ENCODE data around the gene PTTG1.

Gene PTTG1

DNA sequence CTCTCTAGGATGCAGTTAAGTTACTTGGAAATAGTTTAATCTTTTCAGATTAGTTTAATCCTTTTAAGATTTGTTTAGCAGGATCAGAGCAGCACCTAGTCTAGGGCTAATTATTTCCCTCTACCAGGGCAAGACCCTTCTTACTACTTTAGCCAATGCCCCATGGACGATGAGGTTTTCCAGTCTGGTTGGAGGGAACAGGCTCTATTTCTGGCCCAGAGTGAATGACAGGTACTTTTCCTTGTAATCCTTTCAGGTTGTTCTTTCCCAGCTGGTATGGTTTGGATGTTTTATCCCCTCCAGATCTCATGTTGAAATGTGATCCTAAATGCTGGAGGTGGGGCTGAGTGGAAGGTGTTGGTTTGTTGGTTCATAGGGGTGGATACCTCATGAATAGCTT is 27.2 kb downstream of the PTTG1 start:
- in situ Hi-C loops (cut with HindIII; ENCODE audit: low sequenced_read_pairs), result no loop called here
- no peak overlapping the region for H3K4me3 ChIP-seq (ENCODE audit: low read depth, low read length)
- DNase-seq (ENCODE audit: low read depth, low spot score), result no peak
- TF ChIP-seq, protein P1, sequence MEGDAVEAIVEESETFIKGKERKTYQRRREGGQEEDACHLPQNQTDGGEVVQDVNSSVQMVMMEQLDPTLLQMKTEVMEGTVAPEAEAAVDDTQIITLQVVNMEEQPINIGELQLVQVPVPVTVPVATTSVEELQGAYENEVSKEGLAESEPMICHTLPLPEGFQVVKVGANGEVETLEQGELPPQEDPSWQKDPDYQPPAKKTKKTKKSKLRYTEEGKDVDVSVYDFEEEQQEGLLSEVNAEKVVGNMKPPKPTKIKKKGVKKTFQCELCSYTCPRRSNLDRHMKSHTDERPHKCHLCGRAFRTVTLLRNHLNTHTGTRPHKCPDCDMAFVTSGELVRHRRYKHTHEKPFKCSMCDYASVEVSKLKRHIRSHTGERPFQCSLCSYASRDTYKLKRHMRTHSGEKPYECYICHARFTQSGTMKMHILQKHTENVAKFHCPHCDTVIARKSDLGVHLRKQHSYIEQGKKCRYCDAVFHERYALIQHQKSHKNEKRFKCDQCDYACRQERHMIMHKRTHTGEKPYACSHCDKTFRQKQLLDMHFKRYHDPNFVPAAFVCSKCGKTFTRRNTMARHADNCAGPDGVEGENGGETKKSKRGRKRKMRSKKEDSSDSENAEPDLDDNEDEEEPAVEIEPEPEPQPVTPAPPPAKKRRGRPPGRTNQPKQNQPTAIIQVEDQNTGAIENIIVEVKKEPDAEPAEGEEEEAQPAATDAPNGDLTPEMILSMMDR (IDR thresholded peaks at IDR 0.05; ENCODE audit: low read depth, low read length), result no peak

DNA sequence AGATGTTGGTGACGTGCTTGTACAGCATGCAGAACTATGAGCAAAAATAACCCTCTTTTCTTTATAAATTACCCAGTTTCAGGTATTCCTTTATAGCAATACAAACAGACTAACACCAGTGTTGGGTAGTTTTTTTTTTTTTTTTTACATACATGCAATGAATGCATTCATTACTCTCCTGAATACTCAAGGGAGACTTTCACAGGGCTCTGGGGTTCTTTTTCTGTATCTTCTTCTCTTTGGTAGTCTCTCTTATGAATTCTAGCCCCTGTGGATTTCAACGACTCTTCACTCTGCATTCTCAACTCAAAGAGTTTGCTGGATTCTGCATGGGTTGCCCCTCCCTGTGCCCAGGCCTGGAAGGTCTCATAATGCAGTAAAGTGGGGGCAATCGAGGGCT is 27.8 kb downstream of the PTTG1 start:
- no peak for DNase-seq (ENCODE audit: low read depth, low spot score)
- TF ChIP-seq, protein P1 (IDR thresholded peaks at IDR 0.05; ENCODE audit: low read depth, low read length), result no peak
- H3K4me3 ChIP-seq (ENCODE audit: low read depth, low read length), result no peak overlapping the region
- in situ Hi-C loops (cut with HindIII; ENCODE audit: low sequenced_read_pairs), result no loop called here

DNA sequence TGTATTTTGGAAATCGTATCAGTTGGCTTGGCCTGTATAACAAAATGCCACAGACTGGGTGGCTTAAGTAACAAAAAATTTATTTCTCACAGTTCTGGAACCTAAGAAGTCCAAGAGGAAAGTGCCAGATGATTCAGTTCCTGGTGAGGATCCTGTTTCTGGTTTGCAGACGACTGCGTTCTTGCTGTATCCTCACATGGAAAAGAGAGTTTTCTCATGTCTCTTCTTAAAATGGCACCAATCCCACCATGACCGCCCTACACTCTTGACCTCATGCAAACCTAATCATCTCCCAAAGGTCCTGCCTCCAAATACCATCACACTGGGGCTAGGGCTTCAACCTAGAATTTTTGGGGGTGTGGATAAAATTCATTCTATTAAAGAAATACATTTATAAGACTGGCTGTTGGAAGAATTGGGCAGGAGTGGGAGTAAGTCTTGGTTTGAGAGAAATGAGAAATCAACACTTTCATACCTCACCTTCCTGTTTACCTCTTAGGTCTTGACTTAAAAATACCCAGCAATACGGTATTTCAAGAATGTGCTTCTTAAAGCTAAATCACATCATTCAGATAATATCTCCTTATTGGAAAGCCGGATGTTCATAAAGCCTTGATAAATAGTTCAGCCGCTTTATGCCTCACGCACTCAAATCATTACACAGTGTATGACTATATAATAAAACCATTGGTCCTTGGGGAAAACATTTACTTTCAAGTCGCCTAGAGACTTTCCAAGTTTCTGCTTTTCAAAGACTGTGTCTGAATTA is 28.7 kb downstream of the PTTG1 start:
- DNase-seq (ENCODE audit: low read depth, low spot score), result no peak
- no peak overlapping the region for H3K4me3 ChIP-seq (ENCODE audit: low read depth, low read length)
- in situ Hi-C loops (cut with HindIII; ENCODE audit: low sequenced_read_pairs), result no loop called here
- TF ChIP-seq, protein P1 (IDR thresholded peaks at IDR 0.05; ENCODE audit: low read depth, low read length), result no peak

DNA sequence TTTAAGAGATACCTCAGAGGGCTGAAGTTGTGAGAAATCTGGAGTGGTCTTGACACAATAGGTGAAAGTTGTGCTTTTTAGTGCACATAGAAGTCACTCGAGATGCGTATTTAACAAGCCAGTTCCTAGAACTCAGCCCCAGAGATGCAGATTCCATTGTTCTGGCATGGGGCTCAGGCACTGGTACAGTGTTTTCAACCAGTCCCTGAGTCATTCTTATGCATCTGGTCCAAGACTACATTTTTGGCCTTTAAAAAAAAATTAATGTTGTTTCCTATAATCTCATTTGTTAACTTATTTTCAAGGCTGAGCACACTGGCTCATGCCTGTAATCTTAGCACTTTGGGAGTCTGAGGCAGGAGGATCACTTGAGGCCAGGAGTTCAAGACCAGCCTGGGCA is 29.6 kb downstream of the PTTG1 start:
- DNase-seq (ENCODE audit: low read depth, low spot score), result no peak
- TF ChIP-seq, protein P1 (IDR thresholded peaks at IDR 0.05; ENCODE audit: low read depth, low read length), result no peak
- no peak overlapping the region for H3K4me3 ChIP-seq (ENCODE audit: low read depth, low read length)
- in situ Hi-C loops (cut with HindIII; ENCODE audit: low sequenced_read_pairs), result no loop called here

DNA sequence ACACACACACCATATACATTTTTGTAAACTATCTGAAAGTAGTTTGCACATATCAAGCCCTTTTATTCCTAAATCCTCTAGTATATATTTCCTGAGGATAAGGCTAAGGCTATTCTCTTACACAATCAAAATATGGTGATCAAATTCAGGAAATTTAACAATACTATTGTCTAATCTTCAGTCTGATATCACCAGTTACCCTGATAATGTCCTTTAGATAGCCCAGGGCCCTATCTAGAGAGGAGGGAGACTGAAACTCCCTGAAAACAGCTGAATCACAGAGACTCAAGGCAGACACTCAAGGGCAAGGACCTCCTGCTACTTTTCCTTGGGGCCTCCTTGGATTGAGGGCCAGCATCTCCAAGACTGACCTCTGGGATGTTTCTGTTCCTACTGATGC is 30.4 kb downstream of the PTTG1 start:
- TF ChIP-seq, protein P1 (IDR thresholded peaks at IDR 0.05; ENCODE audit: low read depth, low read length), result no peak
- DNase-seq (ENCODE audit: low read depth, low spot score), result no peak
- H3K4me3 ChIP-seq (ENCODE audit: low read depth, low read length), result no peak overlapping the region
- in situ Hi-C loops (cut with HindIII; ENCODE audit: low sequenced_read_pairs), result no loop called here

DNA sequence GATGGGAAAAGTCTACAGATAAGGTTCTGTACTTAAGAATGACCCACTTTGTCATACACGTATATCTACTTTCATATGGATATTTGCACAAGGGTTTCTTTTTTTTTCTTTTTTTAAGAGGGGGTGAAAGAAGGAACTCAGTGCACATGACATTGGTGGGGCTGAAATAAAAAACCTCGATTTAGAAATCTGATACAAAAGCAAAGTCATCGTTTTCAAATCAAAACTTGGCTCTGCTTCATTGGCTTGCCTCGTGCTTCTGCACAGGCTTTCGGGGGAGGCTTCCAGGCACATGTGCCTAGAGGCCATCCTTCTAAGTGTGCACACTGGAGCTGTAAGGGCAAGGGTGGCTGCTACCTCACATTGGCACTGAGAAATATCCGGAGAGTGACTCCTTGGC is 31.1 kb downstream of the PTTG1 start:
- DNase-seq (ENCODE audit: low read depth, low spot score), result no peak
- no peak overlapping the region for H3K4me3 ChIP-seq (ENCODE audit: low read depth, low read length)
- TF ChIP-seq, protein P1 (IDR thresholded peaks at IDR 0.05; ENCODE audit: low read depth, low read length), result no peak
- in situ Hi-C loops (cut with HindIII; ENCODE audit: low sequenced_read_pairs), result no loop called here

Measured in astrocyte of the spinal cord (primary cell).